SK-N-SH (cell line): ENCODE data around the gene CCDC126. TPM values are rescaled to one million over a fixed set of nuclear protein-coding genes. Genes with fewer than 3 reads are reported as not detected.

Experiments
- CTCF ChIA-PET: fragments of 300-600, 350-600 bp; formaldehyde crosslinking; extraction: SDS; loops from one replicate; lab custom pipeline; 2021; lab: Yijun Ruan, JAX
- POLR2A ChIA-PET: fragments of 350-600 bp; sonication (Branson Sonifier 250); formaldehyde crosslinking; extraction: SDS; loops from one replicate; lab custom pipeline; 2020; ENCODE audit warnings: antibody characterized with exemption, inconsistent platforms; lab: Yijun Ruan, JAX
- DNase-seq: peaks from one replicate; pipeline ENCODE4 v3.0.0; 2012
- H2AFZ ChIP-seq: fragments of 200-600 bp; sonication (generic); 2 replicates; pipeline ENCODE4 v1.8.1; 2016; ENCODE audit warnings: antibody characterized with exemption, mild to moderate bottlenecking, low read depth
- H3F3A ChIP-seq: fragments of 200-600 bp; sonication (generic); replicated peaks from 2 replicates; pipeline ENCODE3; 2016; ENCODE audit warnings: antibody characterized with exemption, mild to moderate bottlenecking; ENCODE audit not compliant: insufficient read depth
- H3K27ac ChIP-seq, 2 experiments: fragments of 200-500 bp in 1 of 2; fragments of 200-600 bp in 1 of 2; sonication (Bioruptor generic) in 1 of 2; sonication (generic), shearing (Covaris generic) in 1 of 2; 2 replicates each; pipeline versions ENCODE4 v1.5.1 to v1.6.1; 2014 to 2016; ENCODE audit warnings: low read depth in 2 of 2, inconsistent platforms in 1 of 2, low read length in 1 of 2, mild to moderate bottlenecking in 1 of 2, mixed read lengths in 1 of 2
- H3K27me3 ChIP-seq: fragments of 200-600 bp; sonication (generic), shearing (Covaris generic); 2 replicates; pipeline ENCODE4 v1.6.1; 2016; ENCODE audit warnings: mixed run types; ENCODE audit not compliant: insufficient read depth
- H3K36me3 ChIP-seq, 2 experiments: fragments of 200-500 bp in 1 of 2; fragments of 200-600 bp in 1 of 2; sonication (Bioruptor generic) in 1 of 2; sonication (generic) in 1 of 2; replicated peaks in 1 of 2; 2 replicates each; pipeline versions ENCODE3 to v1.5.1; 2014 to 2016; ENCODE audit warnings: low read length in 1 of 2, mild to moderate bottlenecking in 1 of 2; ENCODE audit not compliant: insufficient read depth in 2 of 2, control insufficient read depth in 1 of 2
- H3K4me1 ChIP-seq, 2 experiments: fragments of 200-500 bp in 1 of 2; fragments of 200-600 bp in 1 of 2; sonication (Bioruptor generic) in 1 of 2; sonication (generic), shearing (Covaris generic) in 1 of 2; 2 replicates each; pipeline versions ENCODE4 v1.5.1 to v1.6.1; 2014 to 2016; ENCODE audit warnings: low read depth in 1 of 2, low read length in 1 of 2, mixed run types in 1 of 2; ENCODE audit not compliant: insufficient read depth in 2 of 2, control insufficient read depth in 1 of 2
- H3K4me2 ChIP-seq: fragments of 200-600 bp; sonication (generic), shearing (Covaris generic); 2 replicates; pipeline ENCODE4 v1.6.1; 2017; ENCODE audit warnings: mixed run types
- H3K4me3 ChIP-seq, 2 experiments: fragments of 200-500 bp in 1 of 2; fragments of 200-600 bp in 1 of 2; sonication (Bioruptor generic) in 1 of 2; sonication (generic), shearing (Covaris generic) in 1 of 2; 2 replicates each; pipeline versions ENCODE4 v1.5.1 to v1.8.1; 2014 to 2016; ENCODE audit warnings: low read depth in 2 of 2, inconsistent platforms in 1 of 2, low read length in 1 of 2, mild to moderate bottlenecking in 1 of 2, mixed read lengths in 1 of 2, moderate library complexity in 1 of 2
- H3K79me2 ChIP-seq: fragments of 200-600 bp; sonication (generic); 2 replicates; pipeline ENCODE4 v1.8.1; 2017; ENCODE audit warnings: mild to moderate bottlenecking; ENCODE audit not compliant: insufficient read depth
- H3K9ac ChIP-seq: fragments of 200-600 bp; sonication (generic); 2 replicates; pipeline ENCODE4 v1.6.1; 2017; ENCODE audit warnings: mixed run types
- H3K9me2 ChIP-seq: fragments of 200-600 bp; sonication (generic); 2 replicates; pipeline ENCODE4 v1.6.1; 2017; ENCODE audit warnings: mixed run types
- H3K9me3 ChIP-seq: fragments of 200-600 bp; sonication (generic); 2 replicates; pipeline ENCODE4 v1.6.1; 2017; ENCODE audit warnings: mixed run types, mild to moderate bottlenecking, moderate library complexity
- H4K20me1 ChIP-seq: fragments of 200-600 bp; sonication (generic); 2 replicates; pipeline ENCODE4 v1.6.1; 2017; ENCODE audit warnings: mild to moderate bottlenecking, mixed run types; ENCODE audit not compliant: insufficient read depth
- ELF1 ChIP-seq: IDR thresholded peaks from 2 replicates; pipeline ENCODE4 v1.4.0; 2012
- EP300 ChIP-seq, 2 experiments: IDR thresholded peaks; 2 replicates each; pipeline versions ENCODE4 v1.4.0 to v1.6.1; 2012; ENCODE audit warnings: borderline replicate concordance in 1 of 2, low read depth in 1 of 2, low read length in 1 of 2
- FOXJ3 ChIP-seq: sonication (generic); formaldehyde crosslinking; IDR thresholded peaks from 2 replicates; pipeline ENCODE4 v1.5.1; 2020; ENCODE audit warnings: mild to moderate bottlenecking, missing genetic modification reagents
- MAX ChIP-seq: IDR thresholded peaks from 2 replicates; pipeline ENCODE4 v1.4.0; 2012; ENCODE audit warnings: low read depth
- MEF2A ChIP-seq: IDR thresholded peaks from 2 replicates; pipeline ENCODE4 v1.4.0; 2012; ENCODE audit warnings: low read depth, borderline replicate concordance
- MXI1 ChIP-seq: IDR thresholded peaks from 2 replicates; pipeline ENCODE4 v1.6.1; 2012; ENCODE audit warnings: mild to moderate bottlenecking, low read depth, low read length, improper control_type of control experiment
- RAD21 ChIP-seq: IDR thresholded peaks from 2 replicates; pipeline ENCODE4 v1.6.1; 2012; ENCODE audit warnings: mild to moderate bottlenecking, low read length
- RCOR1 ChIP-seq: fragments of 150-350 bp; IDR thresholded peaks from 2 replicates; pipeline ENCODE4 v1.6.1; 2017; ENCODE audit warnings: antibody characterized with exemption, low read length
- RFX5 ChIP-seq: IDR thresholded peaks from 2 replicates; pipeline ENCODE4 v1.6.1; 2012; ENCODE audit warnings: mild to moderate bottlenecking, improper control_type of control experiment, low read length
- RXRA ChIP-seq: IDR thresholded peaks from 2 replicates; pipeline ENCODE4 v1.4.0; 2012; ENCODE audit warnings: low read depth, mild to moderate bottlenecking, borderline replicate concordance
- YY1 ChIP-seq: IDR thresholded peaks from 2 replicates; pipeline ENCODE4 v1.4.0; 2012; ENCODE audit warnings: low read depth, mild to moderate bottlenecking
- ZBTB33 ChIP-seq: IDR thresholded peaks from 2 replicates; pipeline ENCODE4 v1.4.0; 2012; ENCODE audit warnings: low read depth, borderline replicate concordance
- WGBS: methylation state at CpG from one replicate; pipeline ENCODE4 v1.1.6; 2017; ENCODE audit warnings: low lambda C conversion rate; 5-methylcytosine and 5-hydroxymethylcytosine counted together
- polyA plus RNA-seq, 3 experiments: library from polyadenylated mRNA; depleted of rRNA; stranded (reverse); fragments of >200 nt; gene quantifications; 2 replicates each; pipeline ENCODE4 v1.2.3, GENCODE V29; 2012
- TF ChIP-seq, protein P1 (sequence below): fragments of 150-350 bp; IDR thresholded peaks from 2 replicates; pipeline ENCODE4 v1.6.1; 2017; ENCODE audit warnings: antibody characterized with exemption, low read length, low read depth, borderline replicate concordance
- TF ChIP-seq, protein P2 (sequence below): fragments of 200-600 bp; sonication (generic); IDR thresholded peaks from 2 replicates; pipeline ENCODE4 v1.6.1; 2017; ENCODE audit warnings: antibody characterized with exemption, mild to moderate bottlenecking, moderate library complexity

CCDC126 gene
- polyA plus RNA-seq, 1 of the 3 experiments (the other 2 are of a cell fraction): 5.5 TPM

DNA sequence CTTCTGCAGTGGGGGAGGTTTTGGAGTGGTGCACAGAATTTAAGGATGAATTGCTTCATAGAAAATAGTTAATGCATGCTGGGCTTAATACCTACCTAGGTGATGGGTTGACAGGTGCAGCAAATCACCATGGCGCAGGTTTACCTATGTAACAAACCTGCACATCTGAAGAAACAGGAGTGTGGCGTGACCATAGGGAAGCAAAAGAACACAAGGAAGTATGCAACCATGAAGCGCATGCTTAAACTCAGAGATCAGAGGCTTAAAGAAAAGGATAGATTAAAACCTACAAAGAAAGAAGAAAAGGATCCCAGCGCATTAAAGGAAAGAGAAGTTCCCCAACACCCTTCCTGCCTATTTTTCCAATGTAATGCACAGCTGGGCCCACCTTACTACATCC lies 22.0 kb downstream of the CCDC126 start:
- Histone ChIP-seq H3K4me2 (no peak overlapping the region), H3K9me3 (peaks cover 6% of the 10 kb centered on the region; the same call in 1 of the 2 replicates), H3K9ac (no peak overlapping the region), H3K27ac (no peak overlapping the region), H4K20me1 (no peaks in the 10 kb centered on the region), H3K36me3 (peaks cover 0 to 9% of the 10 kb centered on the region in 2 experiments), H3K79me2 (no peaks in the 10 kb centered on the region), H3K27me3 (no peaks in the 10 kb centered on the region), H3K9me2 (no peaks in the 10 kb centered on the region), H3K4me1 (no peaks in the 10 kb centered on the region), H2AFZ (no peak overlapping the region), H3F3A (no peaks in the 10 kb centered on the region), H3K4me3 (no peak overlapping the region)
- CTCF ChIA-PET: interaction anchor here (1.7 kb wide), 1 partner anchor 21 kb away, joined by 3 read pairs; no protein-coding TSS in a partner anchor
- TF ChIP-seq FOXJ3 (CRISPR knock-in tag) (no peak), ZBTB33 (no peak), MXI1 (no peak), RCOR1 (no peak), RFX5 (no peak), YY1 (no peak), MAX (no peak), ELF1 (no peak), RXRA (no peak), EP300 (IDR thresholded peaks at IDR 0.05; ENCODE audit: borderline replicate concordance in 1 of 2, low read depth in 1 of 2, low read length in 1 of 2) (no peak), RAD21 (no peak), MEF2A (no peak)
- TF ChIP-seq, protein P1, sequence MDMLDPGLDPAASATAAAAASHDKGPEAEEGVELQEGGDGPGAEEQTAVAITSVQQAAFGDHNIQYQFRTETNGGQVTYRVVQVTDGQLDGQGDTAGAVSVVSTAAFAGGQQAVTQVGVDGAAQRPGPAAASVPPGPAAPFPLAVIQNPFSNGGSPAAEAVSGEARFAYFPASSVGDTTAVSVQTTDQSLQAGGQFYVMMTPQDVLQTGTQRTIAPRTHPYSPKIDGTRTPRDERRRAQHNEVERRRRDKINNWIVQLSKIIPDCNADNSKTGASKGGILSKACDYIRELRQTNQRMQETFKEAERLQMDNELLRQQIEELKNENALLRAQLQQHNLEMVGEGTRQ: no peak
- TF ChIP-seq, protein P2, sequence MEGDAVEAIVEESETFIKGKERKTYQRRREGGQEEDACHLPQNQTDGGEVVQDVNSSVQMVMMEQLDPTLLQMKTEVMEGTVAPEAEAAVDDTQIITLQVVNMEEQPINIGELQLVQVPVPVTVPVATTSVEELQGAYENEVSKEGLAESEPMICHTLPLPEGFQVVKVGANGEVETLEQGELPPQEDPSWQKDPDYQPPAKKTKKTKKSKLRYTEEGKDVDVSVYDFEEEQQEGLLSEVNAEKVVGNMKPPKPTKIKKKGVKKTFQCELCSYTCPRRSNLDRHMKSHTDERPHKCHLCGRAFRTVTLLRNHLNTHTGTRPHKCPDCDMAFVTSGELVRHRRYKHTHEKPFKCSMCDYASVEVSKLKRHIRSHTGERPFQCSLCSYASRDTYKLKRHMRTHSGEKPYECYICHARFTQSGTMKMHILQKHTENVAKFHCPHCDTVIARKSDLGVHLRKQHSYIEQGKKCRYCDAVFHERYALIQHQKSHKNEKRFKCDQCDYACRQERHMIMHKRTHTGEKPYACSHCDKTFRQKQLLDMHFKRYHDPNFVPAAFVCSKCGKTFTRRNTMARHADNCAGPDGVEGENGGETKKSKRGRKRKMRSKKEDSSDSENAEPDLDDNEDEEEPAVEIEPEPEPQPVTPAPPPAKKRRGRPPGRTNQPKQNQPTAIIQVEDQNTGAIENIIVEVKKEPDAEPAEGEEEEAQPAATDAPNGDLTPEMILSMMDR: no peak
- POLR2A ChIA-PET: no interaction called here
- no peak for DNase-seq
- WGBS: 91% methylated on average over 4 of the region's 4 CpGs
